ENCODE data around the gene SLC25A45.
"Not testable (repeated sequence)": the region's sequence is repeated elsewhere in the genome, so short reads cannot be mapped to it uniquely, and the experiment has no call there.

SLC25A45 gene

GRCh38 chr11:65341856-65342255, 40.6 kb downstream of the SLC25A45 start:
- DNase-seq (ENCODE audit: low read depth), result no peak
- no peak for TF ChIP-seq MYC (IDR thresholded peaks at IDR 0.05; ENCODE audit: low read depth, low read length)
- TF ChIP-seq POLR2A (IDR thresholded peaks at IDR 0.05; ENCODE audit: extremely low read depth, insufficient read length), result no peak
- no peak for TF ChIP-seq CTCF (IDR thresholded peaks at IDR 0.05; ENCODE audit: low read depth, low read length)
- TF ChIP-seq MAX (IDR thresholded peaks at IDR 0.05; ENCODE audit: low read depth, low read length), result no peak
- H3K4me3 ChIP-seq (ENCODE audit: low read depth, low read length), result no peak overlapping the region

GRCh38 chr11:65340226-65340625, 42.2 kb downstream of the SLC25A45 start:
- no peak overlapping the region for H3K4me3 ChIP-seq (ENCODE audit: low read depth, low read length)
- DNase-seq (ENCODE audit: low read depth), result no peak
- no peak for TF ChIP-seq MYC (IDR thresholded peaks at IDR 0.05; ENCODE audit: low read depth, low read length)
- no peak for TF ChIP-seq POLR2A (IDR thresholded peaks at IDR 0.05; ENCODE audit: extremely low read depth, insufficient read length)
- TF ChIP-seq CTCF (IDR thresholded peaks at IDR 0.05; ENCODE audit: low read depth, low read length), result no peak
- no peak for TF ChIP-seq MAX (IDR thresholded peaks at IDR 0.05; ENCODE audit: low read depth, low read length)

- no peak overlapping the region for H3K4me3 ChIP-seq (ENCODE audit: low read depth, low read length)
- DNase-seq (ENCODE audit: low read depth), result no peak
- TF ChIP-seq CTCF (IDR thresholded peaks at IDR 0.05; ENCODE audit: low read depth, low read length), result no peak
- no peak for TF ChIP-seq MYC (IDR thresholded peaks at IDR 0.05; ENCODE audit: low read depth, low read length)
- no peak for TF ChIP-seq POLR2A (IDR thresholded peaks at IDR 0.05; ENCODE audit: extremely low read depth, insufficient read length)
- TF ChIP-seq MAX (IDR thresholded peaks at IDR 0.05; ENCODE audit: low read depth, low read length), result no peak
These were observed 43.8 kb downstream of the SLC25A45 start for GRCh38 chr11:65338676-65339075.

DNA sequence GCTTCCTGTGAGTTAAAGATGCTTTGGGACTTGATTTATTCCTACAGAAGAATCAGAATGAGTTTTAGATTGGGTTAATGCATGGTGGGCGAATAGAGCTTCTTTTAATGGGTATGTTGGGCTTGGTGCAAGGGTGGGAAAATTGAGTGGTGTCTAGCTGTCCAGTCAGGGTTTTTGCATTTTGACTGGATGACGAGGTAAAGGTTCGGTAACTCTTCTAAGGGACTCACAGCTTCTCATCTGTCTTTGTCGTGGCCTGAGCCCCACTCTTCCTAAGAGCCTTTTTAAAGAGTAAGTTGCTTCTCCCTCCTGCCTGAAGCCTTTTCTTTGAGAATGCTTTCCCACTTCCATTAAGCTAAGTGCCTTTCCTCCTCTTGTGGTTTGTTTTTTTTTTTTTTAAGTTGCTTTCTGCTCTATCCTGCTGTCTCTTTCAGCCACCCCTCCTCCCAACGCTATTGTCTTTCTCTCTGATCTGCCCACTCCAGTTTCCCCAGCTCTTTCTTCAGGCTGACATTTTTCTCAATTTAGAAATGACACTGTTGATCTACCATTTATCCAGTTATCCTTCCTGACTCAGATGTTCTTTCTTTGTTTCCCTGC, 47.6 kb downstream of the SLC25A45 start:
- TF ChIP-seq CTCF (IDR thresholded peaks at IDR 0.05; ENCODE audit: low read depth, low read length) (no peak), MYC (IDR thresholded peaks at IDR 0.05; ENCODE audit: low read depth, low read length) (no peak), MAX (IDR thresholded peaks at IDR 0.05; ENCODE audit: low read depth, low read length) (no peak), POLR2A (IDR thresholded peaks at IDR 0.05; ENCODE audit: extremely low read depth, insufficient read length) (no peak)
- H3K4me3 ChIP-seq (ENCODE audit: low read depth, low read length), result peak overlapping the region; percentile 92
- DNase-seq (ENCODE audit: low read depth), result no peak

- not testable (repeated sequence) for H3K4me3 ChIP-seq (ENCODE audit: low read depth, low read length); DNase-seq (ENCODE audit: low read depth)
These were observed 49.9 kb downstream of the SLC25A45 start for GRCh38 chr11:65332591-65332990.

DNA sequence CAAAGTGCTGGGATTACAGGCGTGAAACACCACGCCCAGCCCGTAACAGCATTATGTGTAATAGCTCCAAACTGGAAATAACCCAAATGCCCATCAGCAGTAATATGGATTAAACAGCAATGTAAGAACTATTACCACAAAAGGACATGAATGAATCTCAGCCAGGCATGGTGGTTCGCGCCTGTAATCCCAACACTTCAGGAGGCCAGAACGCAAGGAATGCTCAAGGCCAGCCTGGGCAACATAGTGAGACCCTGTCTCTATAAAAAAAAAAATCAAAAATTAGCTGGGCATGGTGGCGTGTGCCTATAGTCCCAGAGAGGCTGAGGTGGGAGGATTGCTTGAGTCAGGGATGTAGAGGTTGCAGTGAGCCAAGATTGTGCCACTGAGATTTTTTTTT, 51.9 kb downstream of the SLC25A45 start:
- H3K4me3 ChIP-seq (ENCODE audit: low read depth, low read length), result no peak overlapping the region
- DNase-seq (ENCODE audit: low read depth), result no peak
- TF ChIP-seq CTCF (IDR thresholded peaks at IDR 0.05; ENCODE audit: low read depth, low read length), result no peak
- TF ChIP-seq MYC (IDR thresholded peaks at IDR 0.05; ENCODE audit: low read depth, low read length), result no peak
- no peak for TF ChIP-seq MAX (IDR thresholded peaks at IDR 0.05; ENCODE audit: low read depth, low read length)
- TF ChIP-seq POLR2A (IDR thresholded peaks at IDR 0.05; ENCODE audit: extremely low read depth, insufficient read length), result no peak

Measured in NB4 (cell line).